Effector CD8-positive, alpha-beta T cell (primary cell): Measurements from ENCODE around the gene RANBP17.

Experiments
- DNase-seq: peaks from one replicate; lab custom pipeline; 2025; lab: John Stamatoyannopoulos, UW

The RANBP17 gene

GRCh38 chr5:171316258-171317121, 454.7 kb downstream of the RANBP17 start:
- no peak for DNase-seq

GRCh38 chr5:171317230-171317629, 455.4 kb downstream of the RANBP17 start:
- no peak for DNase-seq

GRCh38 chr5:171318026-171318425, 456.2 kb downstream of the RANBP17 start:
- DNase-seq = no peak

GRCh38 chr5:171321447-171321846, 459.6 kb downstream of the RANBP17 start:
- DNase-seq = no peak

GRCh38 chr5:171322527-171322926, 460.7 kb downstream of the RANBP17 start:
- DNase-seq = no peak

GRCh38 chr5:171323007-171323406, 461.2 kb downstream of the RANBP17 start:
- no peak for DNase-seq

- no peak for DNase-seq
Measured at GRCh38 chr5:171323806-171324632, 462.2 kb downstream of the RANBP17 start.

GRCh38 chr5:171330021-171330420, 468.2 kb downstream of the RANBP17 start:
- no peak for DNase-seq

GRCh38 chr5:171335616-171336015, 473.8 kb downstream of the RANBP17 start:
- DNase-seq = no peak

- no peak for DNase-seq
Measured at GRCh38 chr5:171336521-171337209, 474.8 kb downstream of the RANBP17 start.

GRCh38 chr5:171337210-171337569, 475.4 kb downstream of the RANBP17 start:
- no peak for DNase-seq

- DNase-seq = no peak
Measured at GRCh38 chr5:171340042-171340441, 478.2 kb downstream of the RANBP17 start.

- no peak for DNase-seq
Measured at GRCh38 chr5:171340491-171340890, 478.7 kb downstream of the RANBP17 start.

GRCh38 chr5:171342362-171343111, 480.7 kb downstream of the RANBP17 start:
- DNase-seq = no peak

- no peak for DNase-seq
Measured at GRCh38 chr5:171344936-171345608, 483.3 kb downstream of the RANBP17 start.
